SK-N-MC (cell line): ENCODE measurements around the gene WNT6.

Experiments
- DNase-seq: peaks from one replicate; pipeline ENCODE4 v3.0.0-alpha.2; 2011; ENCODE audit warnings: low read depth, low spot score
- H3K27ac ChIP-seq: fragments of 200-600 bp; sonication (generic); 2 replicates; pipeline ENCODE4 v1.5.1; 2016; ENCODE audit warnings: mixed run types
- H3K36me3 ChIP-seq: fragments of 200-600 bp; sonication (generic); 2 replicates; pipeline ENCODE4 v1.6.1; 2017; ENCODE audit warnings: antibody characterized with exemption, low read length, mixed read lengths; ENCODE audit not compliant: insufficient read depth
- H3K4me3 ChIP-seq: fragments of 200-600 bp; sonication (generic); 2 replicates; pipeline ENCODE4 v1.5.1; 2016
- H3K9ac ChIP-seq: fragments of 200-600 bp; sonication (generic); 2 replicates; pipeline ENCODE4 v1.8.0; 2017; ENCODE audit warnings: mixed run types, mixed read lengths; ENCODE audit not compliant: insufficient read length
- H3K9me3 ChIP-seq: fragments of 200-600 bp; sonication (generic); 2 replicates; pipeline ENCODE4 v1.6.1; 2017; ENCODE audit warnings: low read depth, mild to moderate bottlenecking, antibody characterized with exemption, low read length, moderate library complexity, mixed read lengths
- EZH2 ChIP-seq: fragments of 200-600 bp; sonication (generic); IDR thresholded peaks from one replicate; pipeline ENCODE4 v1.6.1; 2017; ENCODE audit warnings: antibody characterized with exemption
- FOXP2 ChIP-seq: optimal IDR thresholded peaks from 2 replicates; pipeline ENCODE3; 2011; ENCODE audit warnings: mild to moderate bottlenecking, moderate library complexity; ENCODE audit not compliant: insufficient read depth; ENCODE audit errors: extremely low read length, control extremely low read depth
- POLR2AphosphoS5 ChIP-seq: IDR thresholded peaks from 2 replicates; pipeline ENCODE4 v1.6.1; 2012; ENCODE audit warnings: mild to moderate bottlenecking, low read depth, low read length, borderline replicate concordance

The WNT6 gene

GRCh38 chr2:218851286-218851685 is 8.3 kb upstream of the WNT6 start:
- Histone ChIP-seq H3K36me3 (no peaks in the 10 kb centered on the region), H3K9me3 (no peaks in the 10 kb centered on the region), H3K9ac (no peak overlapping the region), H3K4me3 (no peak overlapping the region), H3K27ac (no peak overlapping the region)
- no peak for TF ChIP-seq FOXP2
- no peak for TF ChIP-seq POLR2AphosphoS5
- TF ChIP-seq EZH2 = no peak
- no peak for DNase-seq

GRCh38 chr2:218852911-218853667 is 6.5 kb upstream of the WNT6 start:
- Histone ChIP-seq H3K9me3 (no peaks in the 10 kb centered on the region), H3K36me3 (no peaks in the 10 kb centered on the region), H3K9ac (no peak overlapping the region), H3K27ac (no peak overlapping the region), H3K4me3 (no peak overlapping the region)
- no peak for TF ChIP-seq EZH2
- TF ChIP-seq POLR2AphosphoS5 = no peak
- TF ChIP-seq FOXP2 = no peak
- no peak for DNase-seq

DNA sequence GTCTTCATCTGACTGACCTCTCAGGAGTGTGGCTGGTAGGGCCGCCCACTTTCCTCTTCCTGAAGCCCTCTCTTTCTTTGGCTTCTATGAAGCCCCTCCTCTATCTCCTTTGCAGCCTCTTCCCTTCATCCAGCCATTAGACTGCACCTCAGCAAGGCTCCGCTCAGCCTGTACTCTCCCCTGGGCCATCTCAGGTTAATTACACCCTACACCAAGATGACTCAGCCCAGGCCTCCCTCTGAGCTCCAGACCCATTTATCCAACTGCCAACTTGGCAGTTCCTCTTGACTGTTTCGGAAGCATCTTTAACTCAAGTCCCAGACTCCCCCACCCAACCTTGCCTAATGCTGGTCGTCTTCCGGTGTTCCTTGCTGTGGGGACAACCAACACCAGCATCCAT is 5.8 kb upstream of the WNT6 start:
- Histone ChIP-seq H3K9me3 (no peaks in the 10 kb centered on the region), H3K36me3 (no peaks in the 10 kb centered on the region), H3K4me3 (no peak overlapping the region), H3K27ac (no peak overlapping the region), H3K9ac (no peak overlapping the region)
- no peak for DNase-seq
- TF ChIP-seq FOXP2 (no peak), EZH2 (no peak), POLR2AphosphoS5 (no peak)

DNA sequence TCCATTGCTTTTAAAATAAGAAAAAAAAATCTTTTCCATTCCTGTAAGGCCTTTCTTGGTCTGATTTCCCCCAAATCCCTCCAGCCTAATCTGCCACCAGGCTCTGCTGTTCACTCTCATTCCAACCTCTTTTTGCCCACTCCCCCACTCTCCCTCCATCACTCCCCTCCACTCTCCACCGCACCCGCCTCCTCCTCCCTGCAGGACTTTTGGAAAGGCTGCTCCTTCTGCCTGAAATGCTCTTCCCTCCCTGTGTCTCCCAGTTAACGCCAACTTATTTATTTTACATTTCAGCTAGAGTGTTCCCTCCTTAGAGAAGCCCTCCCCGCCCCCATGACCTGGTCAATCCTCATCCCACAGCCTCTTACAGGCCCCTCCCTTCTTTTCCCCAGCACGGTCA is 4.7 kb upstream of the WNT6 start:
- no peak overlapping the region for H3K4me3 ChIP-seq
- no peaks in the 10 kb centered on the region for H3K9me3 ChIP-seq
- H3K9ac ChIP-seq = no peak overlapping the region
- H3K36me3 ChIP-seq = no peaks in the 10 kb centered on the region
- TF ChIP-seq FOXP2 (no peak), POLR2AphosphoS5 (no peak), EZH2 (no peak)
- no peak overlapping the region for H3K27ac ChIP-seq
- no peak for DNase-seq

GRCh38 chr2:218855305-218856166 is 4.1 kb upstream of the WNT6 start:
- no peak for DNase-seq
- Histone ChIP-seq H3K4me3 (0 out of 2 replicates have a peak overlapping the region, but pooled peaks have one; percentile 45), H3K9ac (no peak overlapping the region), H3K36me3 (no peaks in the 10 kb centered on the region), H3K9me3 (no peaks in the 10 kb centered on the region), H3K27ac (peak overlapping the region; percentile 54; the same call in 1 of the 2 replicates)
- no peak for TF ChIP-seq POLR2AphosphoS5
- TF ChIP-seq EZH2 = no peak
- TF ChIP-seq FOXP2 = no peak

GRCh38 chr2:218856167-218856895 is 3.3 kb upstream of the WNT6 start:
- Histone ChIP-seq H3K27ac (peak overlapping the region; percentile 54; the same call in 1 of the 2 replicates), H3K4me3 (peak overlapping the region; percentile 45), H3K36me3 (no peaks in the 10 kb centered on the region), H3K9ac (no peak overlapping the region), H3K9me3 (no peaks in the 10 kb centered on the region)
- DNase-seq = no peak
- peak; percentile 40; the same call in 1 of the 2 replicates for TF ChIP-seq POLR2AphosphoS5
- no peak for TF ChIP-seq EZH2

GRCh38 chr2:218856896-218857243 is 2.7 kb upstream of the WNT6 start:
- Histone ChIP-seq H3K27ac (0 out of 2 replicates have a peak overlapping the region, but pooled peaks have one; percentile 29), H3K36me3 (no peaks in the 10 kb centered on the region), H3K4me3 (peak overlapping the region; percentile 45), H3K9ac (no peak overlapping the region), H3K9me3 (no peaks in the 10 kb centered on the region)
- no peak for DNase-seq
- TF ChIP-seq POLR2AphosphoS5 (no peak), EZH2 (no peak), FOXP2 (no peak)

- peak overlapping the region; percentile 45 for H3K4me3 ChIP-seq
- peak overlapping the region; percentile 55; the same call in 1 of the 2 replicates for H3K27ac ChIP-seq
- TF ChIP-seq EZH2 = no peak
- no peak; the same call in 1 of the 2 replicates for TF ChIP-seq POLR2AphosphoS5
- TF ChIP-seq FOXP2 = peak; percentile 66
- no peaks in the 10 kb centered on the region for H3K36me3 ChIP-seq
- H3K9ac ChIP-seq = no peak overlapping the region
- DNase-seq = no peak
- H3K9me3 ChIP-seq = no peaks in the 10 kb centered on the region
Measured at GRCh38 chr2:218857371-218858137, 2.1 kb upstream of the WNT6 start.
